ENCODE data around the gene TCF25. TPM values are rescaled to one million over a fixed set of nuclear protein-coding genes. Genes with fewer than 3 reads are reported as not detected.

Gene TCF25
- total RNA-seq, 4 donors from 2014 or later = 123 to 202 (median 160) TPM

- no peak for ATAC-seq (ENCODE audit: low FRiP score)
- no peak for DNase-seq (ENCODE audit: low spot score)
- TF ChIP-seq CTCF (IDR thresholded peaks at IDR 0.05) = no peak
These were observed 10.6 kb downstream of the TCF25 start for GRCh38 chr16:89884041-89884421.

- ATAC-seq (ENCODE audit: low FRiP score) (no peak), DNase-seq (ENCODE audit: low spot score) (no peak)
- TF ChIP-seq CTCF (IDR thresholded peaks at IDR 0.05) = no peak
These were observed 13.9 kb downstream of the TCF25 start for GRCh38 chr16:89887243-89887642.

GRCh38 chr16:89890200-89890599 is 16.8 kb downstream of the TCF25 start:
- no peak for TF ChIP-seq CTCF (IDR thresholded peaks at IDR 0.05)
- no peak for DNase-seq (ENCODE audit: low spot score)
- ATAC-seq (ENCODE audit: low FRiP score) = no peak

- TF ChIP-seq CTCF (IDR thresholded peaks at IDR 0.05) = no peak
- ATAC-seq (ENCODE audit: low FRiP score) (peak; percentile 44), DNase-seq (ENCODE audit: low spot score) (no peak)
These were observed 17.7 kb downstream of the TCF25 start for GRCh38 chr16:89890886-89891657.

GRCh38 chr16:89892055-89892630 is 18.8 kb downstream of the TCF25 start:
- DNase-seq (ENCODE audit: low spot score) = no peak
- ATAC-seq (ENCODE audit: low FRiP score) = no peak
- TF ChIP-seq CTCF (IDR thresholded peaks at IDR 0.05) = no peak

- no peak for TF ChIP-seq CTCF (IDR thresholded peaks at IDR 0.05)
- no peak for DNase-seq (ENCODE audit: low spot score)
- ATAC-seq (ENCODE audit: low FRiP score) = no peak
These were observed 19.2 kb downstream of the TCF25 start for GRCh38 chr16:89892635-89893034.

Measured in omental fat pad (tissue), 4 donors.